Fibroblast of peridontal ligament (primary cell): Measurements from ENCODE around the gene GTPBP3.
"Not testable (repeated sequence)": the region's sequence is repeated elsewhere in the genome, so short reads cannot be mapped to it uniquely, and the experiment has no call there.

Experiments
- DNase-seq: peaks from one replicate; pipeline ENCODE4 v3.0.0-alpha.2; 2010; ENCODE audit errors: extremely low read depth

The GTPBP3 gene

GRCh38 chr19:17336872-17337674 is at the start of gene GTPBP3:
Gene GTPBP3, plus strand, starts transcription at chr19:17337553. Its CDS starts 59 bp downstream, at chr19:17337612.
- peak; percentile 98 for DNase-seq

- peak; percentile 86 for DNase-seq
Observed at GRCh38 chr19:17289489-17289888, 47.9 kb upstream of the GTPBP3 start.

GRCh38 chr19:17292301-17293074 is 44.9 kb upstream of the GTPBP3 start:
- peak; percentile 81 for DNase-seq

DNA sequence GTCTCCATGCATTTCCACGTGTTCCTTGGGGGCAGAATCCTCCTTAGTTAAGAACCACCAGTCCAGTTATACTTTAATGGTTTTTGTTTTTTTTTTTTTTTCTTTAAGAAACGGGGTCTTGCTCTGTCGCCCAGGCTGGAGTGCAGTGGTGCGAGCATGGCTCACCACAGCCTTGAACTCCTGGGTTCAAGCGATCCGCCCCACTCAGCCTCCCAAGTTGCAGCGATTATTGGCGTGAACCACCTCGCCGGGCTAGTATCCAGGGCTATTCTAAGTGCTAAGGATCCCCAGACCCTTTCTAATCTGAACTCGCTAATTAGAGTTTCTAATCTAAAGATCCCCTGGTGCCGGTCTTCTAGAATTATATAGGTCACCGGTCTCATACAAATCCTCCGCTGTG is 43.7 kb upstream of the GTPBP3 start:
- DNase-seq, result no peak

- no peak for DNase-seq
Observed at GRCh38 chr19:17294051-17294891, 43.1 kb upstream of the GTPBP3 start.

DNA sequence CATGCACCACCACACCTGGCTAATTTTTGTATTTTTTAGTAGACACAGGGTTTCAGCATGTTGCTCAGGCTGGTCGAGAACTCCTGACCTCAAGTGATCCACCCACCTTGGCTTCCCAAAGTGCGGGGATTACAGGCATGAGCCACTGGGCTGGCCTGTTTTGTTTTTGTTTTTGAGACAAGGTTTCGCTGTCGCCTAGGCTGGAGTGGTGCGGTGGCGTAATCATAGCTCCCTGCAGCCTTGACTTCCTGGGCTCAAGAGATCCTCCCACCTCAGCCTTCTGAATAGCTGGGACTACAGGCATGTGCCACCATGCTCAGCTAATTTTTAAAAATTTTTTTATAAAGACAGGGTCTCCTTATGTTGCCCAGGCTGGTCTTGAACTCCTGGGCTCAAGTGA is 41.8 kb upstream of the GTPBP3 start:
- not testable (repeated sequence) for DNase-seq

GRCh38 chr19:17296273-17296672 is 41.1 kb upstream of the GTPBP3 start:
- DNase-seq, result no peak

- no peak for DNase-seq
Observed at GRCh38 chr19:17296976-17297375, 40.4 kb upstream of the GTPBP3 start.

DNA sequence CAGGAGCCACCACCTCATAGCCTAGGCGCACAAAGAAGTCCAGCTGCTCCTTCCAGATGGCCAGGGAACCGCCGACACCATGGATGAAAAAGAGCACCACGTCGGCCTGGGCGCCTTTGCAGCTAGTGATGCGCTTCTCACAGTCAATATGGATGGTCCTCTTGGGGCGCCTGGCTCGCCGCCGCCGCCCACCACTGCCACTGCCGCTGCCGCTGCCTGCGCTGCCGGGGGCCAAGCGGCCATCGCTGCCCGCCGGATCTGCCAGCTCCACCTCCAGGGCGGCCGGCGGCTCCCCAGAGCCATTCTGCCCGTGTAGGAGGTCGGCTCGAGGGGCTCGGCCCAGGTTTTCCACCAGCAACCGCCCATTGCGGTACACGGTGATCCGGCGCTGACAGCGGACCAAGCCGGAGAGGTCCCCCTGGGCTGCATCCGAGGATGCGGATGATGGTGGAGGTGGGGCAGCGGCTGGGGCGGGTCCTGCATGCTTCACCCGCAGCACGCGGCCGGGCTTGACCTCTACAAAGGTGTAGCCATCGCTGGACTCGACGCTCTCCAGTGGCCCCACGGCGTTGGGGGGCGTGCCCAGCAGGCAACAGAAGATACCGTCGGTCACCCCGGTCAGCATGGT is 36.2 kb upstream of the GTPBP3 start:
- no peak for DNase-seq

GRCh38 chr19:17302391-17303166 is 34.8 kb upstream of the GTPBP3 start:
- DNase-seq, result no peak

GRCh38 chr19:17303167-17303939 is 34.0 kb upstream of the GTPBP3 start, which contains the start of gene ABHD8:
Gene ABHD8, minus strand, starts transcription at chr19:17303425. Its CDS starts 1,809 bp downstream, at chr19:17301616.
- DNase-seq, result peak; percentile 93

- peak; percentile 57 for DNase-seq
Observed at GRCh38 chr19:17303940-17304267, 33.4 kb upstream of the GTPBP3 start.

GRCh38 chr19:17304386-17305215 is 32.8 kb upstream of the GTPBP3 start:
- no peak for DNase-seq

- no peak for DNase-seq
Observed at GRCh38 chr19:17305216-17305516, 32.2 kb upstream of the GTPBP3 start.

DNA sequence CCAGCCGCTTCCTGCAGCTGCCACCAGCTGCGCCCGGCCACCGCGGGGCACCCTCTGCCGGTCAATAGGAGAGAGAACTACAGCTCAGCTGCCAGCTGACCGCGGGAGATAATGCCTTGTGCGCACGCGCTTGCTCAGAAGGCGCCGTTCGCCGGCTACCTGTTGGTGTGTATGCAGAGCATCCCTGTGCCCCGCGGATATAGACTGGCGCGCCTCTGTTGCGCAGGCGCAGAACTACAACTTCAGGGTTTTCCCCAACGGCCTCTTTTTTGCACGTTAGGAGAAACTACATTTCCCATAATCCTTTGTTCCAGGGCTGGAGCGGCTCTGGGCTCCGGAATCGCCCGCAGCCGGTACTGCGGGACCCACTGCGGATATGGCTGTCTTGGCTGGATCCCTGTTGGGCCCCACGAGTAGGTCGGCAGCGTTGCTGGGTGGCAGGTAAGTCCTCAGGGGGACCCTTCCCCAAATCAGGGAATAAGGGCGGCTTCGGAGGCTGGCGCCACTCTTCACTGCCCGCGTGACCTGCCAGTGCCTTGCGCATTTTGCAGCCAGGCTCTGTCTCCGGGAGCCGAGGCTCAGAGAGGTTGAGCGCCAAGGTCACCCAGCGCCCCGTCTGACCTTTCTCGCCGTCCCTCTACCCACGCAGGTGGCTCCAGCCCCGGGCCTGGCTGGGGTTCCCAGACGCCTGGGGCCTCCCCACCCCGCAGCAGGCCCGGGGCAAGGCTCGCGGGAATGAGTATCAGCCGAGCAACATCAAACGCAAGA is 31.7 kb upstream of the GTPBP3 start, which contains the start of gene MRPL34:
MRPL34 (plus strand) TSS at position 356 of the 768 bp plus-strand sequence; CDS start at position 377, 21 bp downstream.
- peak; percentile 97 for DNase-seq

DNA sequence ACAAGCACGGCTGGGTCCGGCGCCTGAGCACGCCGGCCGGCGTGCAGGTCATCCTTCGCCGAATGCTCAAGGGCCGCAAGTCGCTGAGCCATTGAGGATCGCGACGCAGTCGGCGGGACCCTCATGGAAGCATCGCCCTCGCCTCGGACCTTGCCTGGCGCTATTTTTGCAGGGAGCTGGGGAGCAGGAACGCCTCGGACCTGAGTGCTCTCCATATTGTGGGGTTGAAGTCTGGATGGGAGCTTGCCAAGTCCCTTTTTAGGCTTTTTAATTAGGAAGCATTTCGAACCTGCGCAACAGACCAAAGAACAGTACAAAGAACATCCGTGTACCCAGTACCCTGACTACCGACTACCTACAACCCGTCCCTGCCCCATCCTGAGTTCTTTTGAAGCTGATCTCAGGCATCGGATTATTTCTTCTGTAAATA is 31.1 kb upstream of the GTPBP3 start:
- DNase-seq, result no peak

GRCh38 chr19:17307876-17308377 is 29.4 kb upstream of the GTPBP3 start:
- DNase-seq, result no peak
